ENCODE results near the gene MDFI. TPM values are rescaled to one million over a fixed set of nuclear protein-coding genes. Genes with fewer than 3 reads are reported as not detected.

Gene MDFI
- total and polyA plus RNA-seq, 2 experiments from 2014 or later, result 2.8 to 51.4 TPM

- DNase-seq (ENCODE audit: low spot score), result no peak
- Histone ChIP-seq H3K36me3 (ENCODE audit: insufficient read depth) (no peaks in the 10 kb centered on the region), H4K20me1 (replicated peaks; ENCODE audit: insufficient read depth) (no peaks in the 10 kb centered on the region), H3F3A (replicated peaks; ENCODE audit: low read depth) (0 out of 2 replicates have a peak, but pooled peaks cover 2% of the 10 kb centered on the region), H3K79me2 (replicated peaks; ENCODE audit: insufficient read depth) (no peaks in the 10 kb centered on the region), H3K9me2 (ENCODE audit: insufficient read depth) (no peaks in the 10 kb centered on the region), H3K4me3 (no peak overlapping the region), H2AFZ (no peak overlapping the region), H3K4me1 (ENCODE audit: insufficient read depth) (no peaks in the 10 kb centered on the region), H3K27me3 (ENCODE audit: insufficient read depth) (no peaks in the 10 kb centered on the region), H3K4me2 (no peak overlapping the region), H3K27ac (ENCODE audit: low read depth) (no peak overlapping the region)
- Mint-ChIP-seq H3K4me1 (peaks cover 14% of the 10 kb centered on the region; the same call in 2 of the 3 replicates), H3K9me3 (peaks cover 16% of the 10 kb centered on the region), H3K27ac (no peak overlapping the region), H3K36me3 (ENCODE audit: low read depth) (peaks cover 7% of the 10 kb centered on the region; the same call in 1 of the 3 replicates), H3K4me3 (no peak overlapping the region), H3K27me3 (ENCODE audit: insufficient read depth, low read depth, poor library complexity) (peaks cover 5% of the 10 kb centered on the region)
- TF ChIP-seq ZNF114 (CRISPR knock-in tag; IDR thresholded peaks at IDR 0.05) (no peak), REST (IDR thresholded peaks at IDR 0.05; ENCODE audit: unreplicated experiment) (no peak), JUNB (IDR thresholded peaks at IDR 0.05; ENCODE audit: unreplicated experiment) (no peak), POLR2AphosphoS5 (IDR thresholded peaks at IDR 0.05; ENCODE audit: low read depth) (no peak), NANOG (IDR thresholded peaks at IDR 0.05; ENCODE audit: borderline replicate concordance) (no peak), CREB1 (CRISPR knock-in tag; IDR thresholded peaks at IDR 0.05; ENCODE audit: low read depth) (no peak), STAT1 (IDR thresholded peaks at IDR 0.05; ENCODE audit: unreplicated experiment) (no peak), CTCF (conservative IDR thresholded peaks at IDR 0.05; ENCODE audit: low read depth in 2 of 2) (no peak), ZNF331 (CRISPR knock-in tag; IDR thresholded peaks at IDR 0.05; ENCODE audit: low read depth) (no peak), ETS1 (IDR thresholded peaks at IDR 0.05) (no peak), EZH2phosphoT487 (IDR thresholded peaks at IDR 0.05; ENCODE audit: unreplicated experiment) (no peak), EZH2 (IDR thresholded peaks at IDR 0.05; ENCODE audit: low read depth, unreplicated experiment) (no peak)
- TF ChIP-seq, protein P1, sequence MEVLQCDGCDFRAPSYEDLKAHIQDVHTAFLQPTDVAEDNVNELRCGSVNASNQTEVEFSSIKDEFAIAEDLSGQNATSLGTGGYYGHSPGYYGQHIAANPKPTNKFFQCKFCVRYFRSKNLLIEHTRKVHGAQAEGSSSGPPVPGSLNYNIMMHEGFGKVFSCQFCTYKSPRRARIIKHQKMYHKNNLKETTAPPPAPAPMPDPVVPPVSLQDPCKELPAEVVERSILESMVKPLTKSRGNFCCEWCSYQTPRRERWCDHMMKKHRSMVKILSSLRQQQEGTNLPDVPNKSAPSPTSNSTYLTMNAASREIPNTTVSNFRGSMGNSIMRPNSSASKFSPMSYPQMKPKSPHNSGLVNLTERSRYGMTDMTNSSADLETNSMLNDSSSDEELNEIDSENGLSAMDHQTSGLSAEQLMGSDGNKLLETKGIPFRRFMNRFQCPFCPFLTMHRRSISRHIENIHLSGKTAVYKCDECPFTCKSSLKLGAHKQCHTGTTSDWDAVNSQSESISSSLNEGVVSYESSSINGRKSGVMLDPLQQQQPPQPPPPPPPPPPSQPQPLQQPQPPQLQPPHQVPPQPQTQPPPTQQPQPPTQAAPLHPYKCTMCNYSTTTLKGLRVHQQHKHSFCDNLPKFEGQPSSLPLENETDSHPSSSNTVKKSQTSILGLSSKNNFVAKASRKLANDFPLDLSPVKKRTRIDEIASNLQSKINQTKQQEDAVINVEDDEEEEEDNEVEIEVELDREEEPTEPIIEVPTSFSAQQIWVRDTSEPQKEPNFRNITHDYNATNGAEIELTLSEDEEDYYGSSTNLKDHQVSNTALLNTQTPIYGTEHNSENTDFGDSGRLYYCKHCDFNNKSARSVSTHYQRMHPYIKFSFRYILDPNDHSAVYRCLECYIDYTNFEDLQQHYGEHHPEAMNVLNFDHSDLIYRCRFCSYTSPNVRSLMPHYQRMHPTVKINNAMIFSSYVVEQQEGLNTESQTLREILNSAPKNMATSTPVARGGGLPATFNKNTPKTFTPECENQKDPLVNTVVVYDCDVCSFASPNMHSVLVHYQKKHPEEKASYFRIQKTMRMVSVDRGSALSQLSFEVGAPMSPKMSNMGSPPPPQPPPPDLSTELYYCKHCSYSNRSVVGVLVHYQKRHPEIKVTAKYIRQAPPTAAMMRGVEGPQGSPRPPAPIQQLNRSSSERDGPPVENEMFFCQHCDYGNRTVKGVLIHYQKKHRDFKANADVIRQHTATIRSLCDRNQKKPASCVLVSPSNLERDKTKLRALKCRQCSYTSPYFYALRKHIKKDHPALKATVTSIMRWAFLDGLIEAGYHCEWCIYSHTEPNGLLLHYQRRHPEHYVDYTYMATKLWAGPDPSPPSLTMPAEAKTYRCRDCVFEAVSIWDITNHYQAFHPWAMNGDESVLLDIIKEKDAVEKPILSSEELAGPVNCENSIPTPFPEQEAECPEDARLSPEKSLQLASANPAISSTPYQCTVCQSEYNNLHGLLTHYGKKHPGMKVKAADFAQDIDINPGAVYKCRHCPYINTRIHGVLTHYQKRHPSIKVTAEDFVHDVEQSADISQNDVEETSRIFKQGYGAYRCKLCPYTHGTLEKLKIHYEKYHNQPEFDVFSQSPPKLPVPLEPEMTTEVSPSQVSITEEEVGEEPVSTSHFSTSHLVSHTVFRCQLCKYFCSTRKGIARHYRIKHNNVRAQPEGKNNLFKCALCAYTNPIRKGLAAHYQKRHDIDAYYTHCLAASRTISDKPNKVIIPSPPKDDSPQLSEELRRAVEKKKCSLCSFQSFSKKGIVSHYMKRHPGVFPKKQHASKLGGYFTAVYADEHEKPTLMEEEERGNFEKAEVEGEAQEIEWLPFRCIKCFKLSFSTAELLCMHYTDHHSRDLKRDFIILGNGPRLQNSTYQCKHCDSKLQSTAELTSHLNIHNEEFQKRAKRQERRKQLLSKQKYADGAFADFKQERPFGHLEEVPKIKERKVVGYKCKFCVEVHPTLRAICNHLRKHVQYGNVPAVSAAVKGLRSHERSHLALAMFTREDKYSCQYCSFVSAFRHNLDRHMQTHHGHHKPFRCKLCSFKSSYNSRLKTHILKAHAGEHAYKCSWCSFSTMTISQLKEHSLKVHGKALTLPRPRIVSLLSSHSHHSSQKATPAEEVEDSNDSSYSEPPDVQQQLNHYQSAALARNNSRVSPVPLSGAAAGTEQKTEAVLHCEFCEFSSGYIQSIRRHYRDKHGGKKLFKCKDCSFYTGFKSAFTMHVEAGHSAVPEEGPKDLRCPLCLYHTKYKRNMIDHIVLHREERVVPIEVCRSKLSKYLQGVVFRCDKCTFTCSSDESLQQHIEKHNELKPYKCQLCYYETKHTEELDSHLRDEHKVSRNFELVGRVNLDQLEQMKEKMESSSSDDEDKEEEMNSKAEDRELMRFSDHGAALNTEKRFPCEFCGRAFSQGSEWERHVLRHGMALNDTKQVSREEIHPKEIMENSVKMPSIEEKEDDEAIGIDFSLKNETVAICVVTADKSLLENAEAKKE (CRISPR knock-in tag; IDR thresholded peaks at IDR 0.05), result no peak
- no peak for ATAC-seq
These were observed 16.5 kb upstream of the MDFI start for GRCh38 chr6:41621802-41622201.
